Progenitor cell of endocrine pancreas (in vitro differentiated cells): Measurements from ENCODE around the gene REM2. TPM values are rescaled to one million over a fixed set of nuclear protein-coding genes. Genes with fewer than 3 reads are reported as not detected.

ENCODE experiments used
- DNase-seq: peaks from one replicate; pipeline ENCODE4 v3.0.0; 2021; ENCODE audit warnings: low spot score; ENCODE audit not compliant: unreplicated experiment
- H3K27ac Mint-ChIP-seq: 2 replicates; pipeline ENCODE4 v1.8.0; 2021; ENCODE audit warnings: mild to moderate bottlenecking, moderate library complexity, mixed read lengths
- H3K27me3 Mint-ChIP-seq: 2 replicates; pipeline ENCODE4 v1.8.0; 2021; ENCODE audit warnings: mixed read lengths
- H3K36me3 Mint-ChIP-seq: 2 replicates; pipeline ENCODE4 v1.8.0; 2022; ENCODE audit warnings: mixed read lengths; ENCODE audit not compliant: insufficient read depth
- H3K4me1 Mint-ChIP-seq: 2 replicates; pipeline ENCODE4 v1.8.0; 2021; ENCODE audit warnings: low read depth, mixed read lengths
- H3K4me3 Mint-ChIP-seq: 2 replicates; pipeline ENCODE4 v1.8.0; 2021; ENCODE audit warnings: low read depth, mild to moderate bottlenecking, moderate library complexity, mixed read lengths
- H3K9me3 Mint-ChIP-seq: 2 replicates; pipeline ENCODE4 v1.8.0; 2021; ENCODE audit warnings: low read depth, mixed read lengths
- total RNA-seq: library from RNA; stranded (reverse); gene quantifications from 2 replicates; pipeline ENCODE4 v1.2.1, GENCODE V29; 2021
- TF ChIP-seq, protein P1 (sequence below): fragments of 200-600 bp; sonication (generic); IDR thresholded peaks from one replicate; pipeline ENCODE4 v1.5.0; 2021; ENCODE audit warnings: antibody characterized with exemption, mild to moderate bottlenecking; ENCODE audit not compliant: unreplicated experiment

Gene REM2
- total RNA-seq, 1 donor from 2014 or later: 11.3 TPM

DNA sequence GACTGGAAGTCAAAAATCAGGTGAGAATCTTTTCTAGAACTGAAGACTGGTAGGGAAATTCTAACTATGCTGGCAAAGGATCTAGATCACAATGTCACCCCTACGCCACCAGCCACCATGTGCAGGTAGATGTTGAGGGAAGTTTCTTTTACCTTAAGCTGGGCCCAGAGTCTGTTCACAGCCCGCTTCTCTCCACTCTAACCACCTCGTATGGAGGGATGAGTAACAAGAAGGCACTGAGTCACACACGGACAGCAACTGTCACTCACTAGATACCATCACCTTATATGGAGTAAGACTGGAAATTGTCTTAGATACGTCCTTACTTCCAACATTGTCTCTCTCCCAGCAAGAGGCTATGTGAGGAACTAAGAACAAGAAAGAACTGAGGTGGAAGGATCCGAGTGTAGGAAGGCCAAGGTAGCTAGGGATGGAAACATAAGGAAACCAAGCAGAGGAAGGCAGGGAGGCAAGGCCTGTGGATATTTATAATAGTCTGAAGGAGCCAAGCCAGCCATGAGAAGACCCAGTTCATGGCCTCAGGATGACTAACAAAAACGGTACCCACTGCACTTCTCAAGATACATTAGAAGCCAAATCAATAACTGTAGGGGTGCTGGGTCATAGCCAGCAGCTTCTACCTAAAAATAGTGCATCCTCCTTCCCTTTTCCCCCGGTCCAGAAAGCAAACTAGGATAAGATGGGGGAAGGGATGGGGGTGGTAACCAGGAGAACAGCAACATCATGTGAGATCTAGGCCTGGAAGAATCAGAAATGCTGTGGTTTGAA is 15.5 kb downstream of the REM2 start:
- no peaks in the 10 kb centered on the region for H3K4me1 Mint-ChIP-seq
- H3K36me3 Mint-ChIP-seq: peaks cover 15% of the 10 kb centered on the region
- DNase-seq: no peak
- H3K4me3 Mint-ChIP-seq: no peak overlapping the region
- peak overlapping the region; percentile 29 for H3K27ac Mint-ChIP-seq
- TF ChIP-seq, protein P1, sequence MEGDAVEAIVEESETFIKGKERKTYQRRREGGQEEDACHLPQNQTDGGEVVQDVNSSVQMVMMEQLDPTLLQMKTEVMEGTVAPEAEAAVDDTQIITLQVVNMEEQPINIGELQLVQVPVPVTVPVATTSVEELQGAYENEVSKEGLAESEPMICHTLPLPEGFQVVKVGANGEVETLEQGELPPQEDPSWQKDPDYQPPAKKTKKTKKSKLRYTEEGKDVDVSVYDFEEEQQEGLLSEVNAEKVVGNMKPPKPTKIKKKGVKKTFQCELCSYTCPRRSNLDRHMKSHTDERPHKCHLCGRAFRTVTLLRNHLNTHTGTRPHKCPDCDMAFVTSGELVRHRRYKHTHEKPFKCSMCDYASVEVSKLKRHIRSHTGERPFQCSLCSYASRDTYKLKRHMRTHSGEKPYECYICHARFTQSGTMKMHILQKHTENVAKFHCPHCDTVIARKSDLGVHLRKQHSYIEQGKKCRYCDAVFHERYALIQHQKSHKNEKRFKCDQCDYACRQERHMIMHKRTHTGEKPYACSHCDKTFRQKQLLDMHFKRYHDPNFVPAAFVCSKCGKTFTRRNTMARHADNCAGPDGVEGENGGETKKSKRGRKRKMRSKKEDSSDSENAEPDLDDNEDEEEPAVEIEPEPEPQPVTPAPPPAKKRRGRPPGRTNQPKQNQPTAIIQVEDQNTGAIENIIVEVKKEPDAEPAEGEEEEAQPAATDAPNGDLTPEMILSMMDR: no peak
- H3K9me3 Mint-ChIP-seq: no peaks in the 10 kb centered on the region
- no peaks in the 10 kb centered on the region for H3K27me3 Mint-ChIP-seq

DNA sequence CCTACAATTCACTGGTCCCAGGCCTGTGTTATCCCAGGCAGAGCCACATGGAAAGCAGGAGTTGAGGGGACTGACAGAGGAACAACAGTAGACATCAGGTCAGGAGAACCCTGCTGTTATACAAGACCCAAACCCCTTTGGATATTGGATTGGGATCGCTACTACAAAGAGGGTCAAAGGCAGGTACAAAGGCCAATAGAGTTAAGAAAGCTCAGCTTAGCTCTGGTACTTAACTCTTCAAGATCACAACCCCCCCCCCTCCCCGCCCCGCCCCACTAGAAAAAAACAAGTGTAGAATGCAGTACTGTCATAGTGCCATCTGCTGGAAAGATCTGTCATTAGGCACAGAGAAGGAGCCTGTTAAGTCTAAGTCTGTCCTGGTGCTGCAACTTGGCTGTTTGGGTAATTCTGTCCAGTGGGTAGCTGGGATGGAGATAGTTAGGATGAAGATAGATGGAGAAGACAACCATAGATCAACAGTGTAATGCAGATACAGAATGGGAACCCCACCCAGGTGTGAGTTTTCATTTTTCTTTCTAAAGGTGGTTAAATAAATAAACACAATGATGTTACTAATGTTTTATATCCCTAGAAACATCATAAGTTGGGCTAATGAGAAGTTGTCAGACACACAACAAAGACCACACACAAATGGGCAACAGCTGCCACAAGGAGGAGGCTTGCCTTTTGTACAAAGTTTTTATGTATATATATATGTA is 17.2 kb downstream of the REM2 start:
- TF ChIP-seq, protein P1: peak; percentile 60
- Mint-ChIP-seq H3K27ac (no peak overlapping the region), H3K9me3 (no peaks in the 10 kb centered on the region), H3K4me3 (no peak overlapping the region), H3K27me3 (no peaks in the 10 kb centered on the region), H3K4me1 (no peaks in the 10 kb centered on the region), H3K36me3 (peaks cover 24% of the 10 kb centered on the region)
- no peak for DNase-seq

DNA sequence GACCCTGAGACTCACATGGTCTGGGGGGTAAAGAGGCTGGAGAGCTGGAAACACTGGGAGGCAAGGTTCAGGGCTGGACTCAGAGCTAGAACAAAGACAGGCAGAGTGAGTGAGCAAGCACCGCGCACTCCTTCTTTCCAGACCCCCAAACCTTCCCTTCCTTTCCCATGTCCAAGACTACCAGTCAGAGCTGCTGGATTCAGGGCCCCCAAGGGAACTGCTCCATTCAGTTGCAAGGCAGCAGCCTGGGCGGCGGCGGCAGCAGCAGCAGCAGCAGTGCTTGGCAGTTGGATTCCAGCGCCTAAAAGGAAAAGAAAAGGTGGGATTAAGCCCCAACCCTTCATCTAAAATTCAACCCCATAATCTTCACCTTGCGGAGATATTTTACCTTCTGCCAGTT is 18.8 kb downstream of the REM2 start:
- Mint-ChIP-seq H3K27me3 (no peaks in the 10 kb centered on the region), H3K4me3 (no peak overlapping the region), H3K36me3 (peaks cover 36% of the 10 kb centered on the region), H3K27ac (no peak overlapping the region), H3K9me3 (no peaks in the 10 kb centered on the region), H3K4me1 (no peaks in the 10 kb centered on the region)
- TF ChIP-seq, protein P1: no peak
- DNase-seq: no peak

DNA sequence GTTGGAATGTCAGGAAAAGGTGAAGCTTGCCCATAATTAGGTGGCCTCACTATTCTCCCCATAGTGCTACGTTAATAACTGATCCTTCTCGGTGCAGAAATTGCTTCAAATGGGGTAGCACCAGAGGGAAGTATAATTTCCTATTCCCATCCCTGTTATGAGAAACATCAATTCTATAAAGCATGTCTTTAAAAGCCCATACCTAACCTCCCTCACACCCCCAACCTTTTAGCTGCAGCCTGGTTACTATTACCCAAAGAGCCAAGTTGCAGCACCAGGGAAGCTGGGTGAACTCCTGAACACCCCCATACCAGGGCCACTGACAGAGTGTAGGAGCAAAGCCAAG is 20.7 kb downstream of the REM2 start:
- no peaks in the 10 kb centered on the region for H3K27me3 Mint-ChIP-seq

DNA sequence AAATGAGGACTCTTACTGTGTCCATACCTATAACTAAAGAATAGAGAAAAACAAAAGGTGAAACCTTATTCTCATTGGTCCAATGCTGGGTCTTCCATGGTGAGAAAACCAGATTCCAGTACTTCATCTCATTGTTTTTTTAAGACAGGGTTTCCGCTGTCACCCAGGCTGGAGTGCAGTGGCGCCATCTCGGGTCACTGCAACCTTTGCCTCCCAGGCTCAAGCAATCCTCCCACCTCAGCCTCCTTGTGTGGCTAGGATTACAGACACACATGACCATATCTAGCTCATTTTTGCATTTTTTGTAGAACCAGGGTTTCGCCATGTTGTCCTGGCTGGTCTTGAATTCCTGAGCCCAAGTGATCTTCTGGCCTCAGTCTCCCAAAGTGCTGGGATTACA is 22.6 kb downstream of the REM2 start:
- Mint-ChIP-seq H3K4me1 (no peaks in the 10 kb centered on the region), H3K36me3 (peaks cover 43% of the 10 kb centered on the region), H3K4me3 (no peak overlapping the region), H3K27ac (no peak overlapping the region), H3K27me3 (no peaks in the 10 kb centered on the region), H3K9me3 (no peaks in the 10 kb centered on the region)
- TF ChIP-seq, protein P1: no peak
- DNase-seq: no peak

More for the DNA sequence above, 20.7 kb downstream of the REM2 start:
- Mint-ChIP-seq H3K36me3 (peaks cover 39% of the 10 kb centered on the region), H3K9me3 (no peaks in the 10 kb centered on the region), H3K27ac (no peak overlapping the region), H3K4me3 (no peak overlapping the region), H3K4me1 (no peaks in the 10 kb centered on the region)
- no peak for DNase-seq
- TF ChIP-seq, protein P1: no peak
